GM23338 (cell line): Measurements from ENCODE around the gene BLM.

ENCODE experiments used
- CTCF ChIP-seq, 2 experiments: fragments of 200-600 bp in 1 of 2; sonication (generic) in 1 of 2; conservative IDR thresholded peaks; 2 replicates each; pipeline versions ENCODE4 v1.5.1 to v1.6.1; 2016 to 2017; ENCODE audit warnings: antibody characterized with exemption in 2 of 2, low read depth in 2 of 2, mild to moderate bottlenecking in 2 of 2, moderate library complexity in 1 of 2
- EZH2 ChIP-seq: fragments of 200-600 bp; sonication (generic); IDR thresholded peaks from one replicate; pipeline ENCODE4 v1.8.0; 2017; ENCODE audit warnings: antibody characterized with exemption, mild to moderate bottlenecking, low read depth; ENCODE audit not compliant: unreplicated experiment
- EZH2phosphoT487 ChIP-seq: fragments of 200-600 bp; sonication (generic); IDR thresholded peaks from one replicate; pipeline ENCODE4 v1.8.1; 2018; ENCODE audit warnings: antibody characterized with exemption; ENCODE audit not compliant: unreplicated experiment
- JUNB ChIP-seq: IDR thresholded peaks from one replicate; pipeline ENCODE4 v1.6.1; 2016; ENCODE audit warnings: antibody characterized with exemption; ENCODE audit not compliant: unreplicated experiment
- POLR2AphosphoS5 ChIP-seq: IDR thresholded peaks from 2 replicates; pipeline ENCODE4 v1.6.1; 2016; ENCODE audit warnings: antibody characterized with exemption, low read depth
- REST ChIP-seq: IDR thresholded peaks from one replicate; pipeline ENCODE4 v1.6.1; 2018; ENCODE audit warnings: antibody characterized with exemption; ENCODE audit not compliant: unreplicated experiment
- STAT1 ChIP-seq: IDR thresholded peaks from one replicate; pipeline ENCODE4 v1.6.1; 2016; ENCODE audit warnings: antibody characterized with exemption; ENCODE audit not compliant: unreplicated experiment
- ZNF114 ChIP-seq: fragments of 250-450 bp; sonication (Bioruptor Pico); IDR thresholded peaks from 2 replicates; pipeline ENCODE4 v1.5.0; 2020; ENCODE audit warnings: mild to moderate bottlenecking, moderate library complexity

GRCh38 chr15:90750186-90750585 is 33.0 kb downstream of the BLM start:
- TF ChIP-seq EZH2phosphoT487 (no peak), REST (no peak), CTCF (conservative IDR thresholded peaks at IDR 0.05; ENCODE audit: low read depth in 2 of 2) (no peak), POLR2AphosphoS5 (no peak), STAT1 (no peak), EZH2 (no peak), ZNF114 (no peak), JUNB (no peak)
